HK-2 (cell line): ENCODE data around the gene CD320.
"Not testable (repeated sequence)": the region's sequence is repeated elsewhere in the genome, so short reads cannot be mapped to it uniquely, and the experiment has no call there.

Experiments used
- DNase-seq: peaks from one replicate; pipeline ENCODE4 v3.0.0-alpha.2; 2018; ENCODE audit not compliant: unreplicated experiment

The CD320 gene

GRCh38 chr19:8307965-8308866 is at the start of gene CD320:
TSS of gene CD320 (minus strand) at chr19:8308358. CDS start at chr19:8308290, 68 bp downstream.
- DNase-seq: peak; percentile 90

- DNase-seq: no peak
Observed at GRCh38 chr19:8357007-8357521, 48.9 kb upstream of the CD320 start.

- peak; percentile 91 for DNase-seq
Observed at GRCh38 chr19:8355631-8356402, 47.7 kb upstream of the CD320 start.

GRCh38 chr19:8352845-8353244 is 44.7 kb upstream of the CD320 start:
- not testable (repeated sequence) for DNase-seq

GRCh38 chr19:8352134-8352827 is 44.1 kb upstream of the CD320 start:
- no peak for DNase-seq

GRCh38 chr19:8349629-8350372 is 41.6 kb upstream of the CD320 start:
- not testable (repeated sequence) for DNase-seq

GRCh38 chr19:8343483-8343844 is 35.3 kb upstream of the CD320 start:
- DNase-seq: no peak

GRCh38 chr19:8342684-8343482 is 34.7 kb upstream of the CD320 start, which contains the start of gene KANK3:
TSS of gene KANK3 (minus strand) at chr19:8343262. CDS start at chr19:8337828, 5,434 bp downstream.
- DNase-seq: peak; percentile 94

- no peak for DNase-seq
Observed at GRCh38 chr19:8342316-8342683, 34.1 kb upstream of the CD320 start.

GRCh38 chr19:8341504-8341903 is 33.3 kb upstream of the CD320 start:
- not testable (repeated sequence) for DNase-seq

- DNase-seq: no peak
Observed at GRCh38 chr19:8340341-8341096, 32.4 kb upstream of the CD320 start.

- DNase-seq: no peak
Observed at GRCh38 chr19:8338835-8339234, 30.7 kb upstream of the CD320 start.

GRCh38 chr19:8337728-8338127 is 29.6 kb upstream of the CD320 start:
- no peak for DNase-seq

- DNase-seq: no peak
Observed at GRCh38 chr19:8336660-8337059, 28.5 kb upstream of the CD320 start.

GRCh38 chr19:8336072-8336569 is 28.0 kb upstream of the CD320 start:
- DNase-seq: no peak

GRCh38 chr19:8335343-8336071 is 27.3 kb upstream of the CD320 start:
- DNase-seq: no peak

GRCh38 chr19:8334458-8335342 is 26.5 kb upstream of the CD320 start:
- DNase-seq: peak; percentile 62
